Colon (tissue), 2 donors: ENCODE results near the gene GALNT16.
"Not testable (repeated sequence)": the region's sequence is repeated elsewhere in the genome, so short reads cannot be mapped to it uniquely, and the experiment has no call there.

Source experiments
- FAIRE-seq: peaks from 2 replicates; lab custom pipeline; 2012; peaks lifted over from hg19 to GRCh38; lab: Jason Lieb, UNC
- donor health status: control.
- donor health status: control.

GALNT16 gene

GRCh38 chr14:69260190-69260860 is 367 bp downstream of the GALNT16 start:
- FAIRE-seq: no peak

DNA sequence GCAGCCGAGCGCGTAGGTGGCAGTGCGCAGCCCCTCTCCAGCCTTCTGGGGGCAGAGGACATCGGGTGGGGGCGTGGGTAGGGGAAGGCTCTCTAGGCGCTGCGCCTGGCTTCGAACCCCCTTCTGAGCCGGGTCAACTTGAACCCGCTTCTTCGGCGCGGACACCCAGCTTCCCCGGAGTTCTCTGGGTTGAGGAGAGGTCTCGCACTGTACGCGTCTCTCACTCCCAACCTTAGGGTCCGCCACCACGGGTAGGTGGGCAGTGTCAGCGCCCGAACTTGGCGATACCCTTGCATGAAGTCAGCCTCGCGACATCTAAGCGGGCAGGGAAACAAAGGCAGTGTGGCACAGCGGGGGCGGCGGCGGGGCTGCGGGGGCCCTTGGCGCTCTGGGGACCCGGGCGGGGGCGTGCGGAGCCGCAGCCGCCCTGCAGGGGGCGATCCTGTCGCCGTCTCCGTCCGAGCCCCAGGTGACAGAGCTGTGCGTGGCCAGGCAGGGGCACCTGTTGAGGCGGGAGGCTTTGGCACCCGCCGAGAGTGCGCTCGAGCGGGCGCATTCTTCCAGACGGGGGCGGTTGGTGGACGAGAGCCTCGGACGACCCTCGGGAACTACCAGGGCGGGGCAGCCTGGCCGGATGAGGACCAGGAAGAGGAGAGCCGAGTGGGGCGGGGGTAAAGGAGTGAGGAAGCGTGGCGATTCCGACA is 1.1 kb downstream of the GALNT16 start:
- FAIRE-seq: no peak

DNA sequence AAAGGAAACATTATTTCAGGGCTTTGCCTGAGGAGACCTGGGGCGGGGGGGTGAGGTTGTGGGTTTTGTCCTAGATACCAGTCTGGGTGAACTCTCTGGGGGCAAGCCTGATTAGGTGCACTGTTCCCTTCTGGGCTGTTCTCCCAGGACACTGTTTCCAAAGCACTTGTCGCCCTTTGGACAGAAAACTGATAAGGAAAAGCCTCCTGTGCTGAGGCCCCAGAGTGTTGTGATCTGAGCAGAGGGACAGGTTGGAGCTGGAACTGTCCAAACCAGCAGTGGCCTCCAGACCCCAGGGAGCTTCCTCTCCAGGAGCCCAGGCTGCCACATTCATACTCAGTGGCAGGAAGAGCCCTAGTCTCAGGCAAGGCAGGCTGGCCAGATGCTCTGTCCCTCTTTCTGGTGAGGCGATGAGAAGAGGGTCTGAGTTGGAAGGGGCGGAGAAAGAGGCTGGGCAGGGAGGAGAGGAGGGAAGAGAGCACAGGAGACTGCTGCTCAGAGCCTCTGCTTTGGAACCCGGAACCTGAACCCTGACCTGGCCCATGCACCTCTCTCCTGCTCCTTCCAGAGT is 1.9 kb downstream of the GALNT16 start:
- no peak for FAIRE-seq

DNA sequence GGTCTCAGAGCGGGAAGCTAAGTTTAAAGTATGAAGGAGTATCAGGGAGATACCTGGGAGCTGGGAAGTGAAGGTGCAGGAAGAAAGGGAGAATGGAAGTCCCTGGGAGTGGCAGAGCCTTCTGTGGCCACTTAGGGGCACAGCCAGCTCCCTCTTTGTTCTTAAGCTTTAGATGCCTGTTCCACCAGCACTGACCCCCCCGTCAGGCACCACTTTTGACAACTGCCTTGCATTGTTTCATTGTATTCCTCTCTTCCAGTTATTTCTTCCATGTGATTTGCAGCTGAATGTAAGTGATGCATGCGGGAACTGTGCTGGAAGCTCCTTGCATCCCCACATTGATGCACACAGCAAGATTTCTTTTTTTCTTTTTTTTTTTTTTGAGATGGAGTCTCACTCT is 2.6 kb downstream of the GALNT16 start:
- no peak for FAIRE-seq

DNA sequence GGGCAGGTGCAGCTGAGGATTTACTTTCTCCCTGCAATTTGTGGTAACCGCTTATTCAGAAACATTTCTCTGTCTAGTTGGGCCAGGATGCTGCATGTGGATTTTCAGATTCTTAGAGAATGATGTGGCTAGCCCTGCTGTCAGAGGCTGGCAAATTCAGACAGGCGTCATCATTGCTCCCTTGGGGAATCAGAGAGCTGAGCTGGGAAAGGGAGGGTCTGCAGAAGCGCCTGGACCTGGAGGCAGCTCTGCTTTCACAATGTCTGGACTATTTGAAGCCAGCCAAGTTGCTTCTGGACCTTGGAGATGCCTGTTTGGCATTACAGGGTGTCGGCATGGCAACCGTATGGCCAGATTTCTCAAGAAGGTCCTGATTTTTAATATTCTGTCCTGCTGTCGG is 3.4 kb downstream of the GALNT16 start:
- FAIRE-seq: no peak

DNA sequence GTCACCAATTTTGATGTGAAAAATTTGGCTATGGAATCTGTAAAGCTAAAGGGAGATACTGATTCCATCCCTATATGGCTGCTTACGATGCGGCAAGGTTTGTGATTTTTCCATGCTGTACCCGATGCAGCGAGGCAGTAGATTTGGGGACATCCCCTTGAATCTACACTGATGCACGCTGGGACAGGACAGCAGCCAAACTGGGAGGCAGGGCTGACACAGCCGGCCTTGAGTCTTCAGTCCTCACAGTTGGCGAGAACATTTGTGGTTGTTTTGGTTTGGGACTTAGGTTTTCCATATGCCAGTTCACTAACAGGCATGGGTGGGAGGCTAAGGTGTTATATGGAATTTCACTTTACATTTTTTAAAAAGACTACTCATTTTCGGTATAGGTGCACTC is 3.8 kb downstream of the GALNT16 start:
- FAIRE-seq: no peak

GRCh38 chr14:69266572-69267345 is 6.8 kb downstream of the GALNT16 start:
- no peak for FAIRE-seq

DNA sequence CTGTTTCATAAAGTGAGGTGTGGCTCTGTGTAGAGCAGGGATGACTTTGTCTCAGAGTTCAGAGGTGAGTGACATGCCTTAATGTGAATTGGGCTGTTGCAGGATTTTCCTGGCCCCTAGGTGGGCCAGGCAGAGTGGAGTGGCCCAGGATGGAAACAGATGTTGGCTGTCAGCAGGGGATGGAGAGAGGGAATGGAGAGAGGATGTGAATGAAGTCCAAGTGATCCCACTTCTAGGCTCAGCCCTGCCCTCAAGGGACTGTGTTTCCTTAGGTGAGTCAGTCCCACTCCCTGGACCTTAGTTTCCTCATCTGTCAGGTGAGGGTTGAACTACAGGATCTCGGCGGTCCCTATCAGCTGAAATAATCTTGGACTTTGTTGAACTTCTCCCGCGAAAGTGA is 7.5 kb downstream of the GALNT16 start:
- FAIRE-seq: no peak

- FAIRE-seq: no peak
Measured at GRCh38 chr14:69268223-69268622, 8.3 kb downstream of the GALNT16 start.

GRCh38 chr14:69268763-69269162 is 8.8 kb downstream of the GALNT16 start:
- FAIRE-seq: no peak

GRCh38 chr14:69269381-69269780 is 9.4 kb downstream of the GALNT16 start:
- no peak for FAIRE-seq

DNA sequence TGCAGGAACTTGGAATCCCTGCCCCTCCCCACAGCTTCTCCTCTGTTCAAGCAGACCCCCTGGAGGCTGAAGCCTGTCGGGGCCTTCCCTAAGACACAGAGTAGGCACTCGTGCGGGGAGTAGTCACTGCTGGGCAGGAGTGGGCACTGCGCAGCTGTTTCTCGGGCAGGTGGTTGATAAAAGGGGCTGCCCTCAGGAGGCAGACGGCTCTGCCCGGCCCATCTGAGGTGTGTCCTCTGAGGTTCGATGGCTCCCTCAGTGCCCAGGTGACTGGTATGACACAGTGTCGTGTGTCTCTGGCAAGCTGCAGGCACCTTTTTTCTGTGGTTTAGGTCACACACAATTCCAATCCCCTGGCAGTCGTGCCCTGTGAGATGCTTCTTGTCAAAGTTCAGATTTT is 10.1 kb downstream of the GALNT16 start:
- no peak for FAIRE-seq

GRCh38 chr14:69270795-69271708 is 11.1 kb downstream of the GALNT16 start:
- no peak for FAIRE-seq

GRCh38 chr14:69274321-69274720 is 14.4 kb downstream of the GALNT16 start:
- no peak for FAIRE-seq

DNA sequence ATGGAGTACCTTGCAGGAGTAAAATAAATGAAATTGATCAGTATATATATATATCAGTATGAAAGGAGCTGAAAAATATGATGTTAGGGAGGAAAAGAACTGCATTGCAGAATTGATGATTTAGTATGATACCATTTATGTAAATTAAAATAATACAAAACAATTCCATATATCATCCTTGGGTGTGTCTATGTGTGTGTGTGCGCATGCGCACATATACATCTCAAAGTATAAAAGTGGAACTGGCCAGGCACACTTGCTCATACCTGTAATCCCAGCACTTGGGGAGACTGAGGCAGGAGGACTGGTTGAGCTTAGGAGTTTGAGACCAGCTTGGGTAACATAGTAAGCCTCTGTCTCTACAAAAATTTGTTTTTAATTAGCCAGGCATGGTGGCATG is 15.4 kb downstream of the GALNT16 start:
- FAIRE-seq: no peak

DNA sequence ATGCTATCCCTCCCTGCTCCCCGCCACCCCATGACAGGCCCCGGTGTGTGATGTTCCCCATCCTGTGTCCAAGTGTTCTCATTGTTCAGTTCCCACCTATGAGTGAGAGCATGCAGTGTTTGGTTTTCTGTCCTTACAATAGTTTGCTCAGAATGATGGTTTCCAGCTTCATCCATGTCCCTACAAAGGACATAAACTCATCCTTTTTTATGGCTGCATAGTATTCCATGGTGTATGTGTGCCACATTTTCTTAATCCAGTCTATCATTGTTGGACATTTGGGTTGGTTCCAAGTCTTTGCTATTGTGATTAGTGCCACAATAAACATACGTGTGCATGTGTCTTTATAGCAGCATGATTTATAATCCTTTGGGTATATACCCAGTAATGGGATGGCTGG is 17.4 kb downstream of the GALNT16 start:
- not testable (repeated sequence) for FAIRE-seq

GRCh38 chr14:69280746-69281291 is 20.9 kb downstream of the GALNT16 start:
- no peak for FAIRE-seq

DNA sequence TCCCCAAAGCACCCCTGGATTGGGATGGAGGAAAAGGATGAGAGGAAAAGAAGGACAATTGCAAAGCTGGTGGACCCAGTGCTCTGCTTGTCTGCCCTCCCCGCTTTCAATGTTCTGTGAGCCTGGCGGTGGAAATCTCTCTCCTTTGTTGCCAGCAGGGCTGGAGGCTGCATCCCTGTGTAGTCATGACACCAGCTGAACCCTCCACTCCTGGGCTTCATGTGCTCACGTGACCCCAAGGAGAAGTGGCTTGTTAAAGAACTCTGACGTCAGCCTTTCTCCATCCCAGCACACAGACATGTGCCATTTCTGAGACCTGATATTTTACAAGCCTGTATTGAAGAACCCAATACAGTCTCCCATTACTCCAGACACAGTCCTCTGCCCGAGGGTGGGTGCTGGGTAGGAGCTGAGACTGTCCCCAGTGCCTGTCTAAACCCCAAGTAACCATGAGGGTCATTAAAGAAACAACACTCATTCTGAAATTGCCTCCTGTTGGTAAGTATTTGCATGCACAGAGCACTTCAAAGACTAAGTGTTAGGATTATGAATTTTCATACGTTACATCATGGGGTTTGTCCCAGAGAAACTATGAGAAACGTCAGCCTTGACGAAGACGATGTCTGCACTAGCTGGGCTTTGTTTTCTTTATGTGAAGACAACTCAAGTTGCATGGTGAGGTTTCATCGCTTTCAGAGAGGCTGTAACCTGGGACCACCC is 21.7 kb downstream of the GALNT16 start:
- no peak for FAIRE-seq

- no peak for FAIRE-seq
Measured at GRCh38 chr14:69282448-69282847, 22.5 kb downstream of the GALNT16 start.

DNA sequence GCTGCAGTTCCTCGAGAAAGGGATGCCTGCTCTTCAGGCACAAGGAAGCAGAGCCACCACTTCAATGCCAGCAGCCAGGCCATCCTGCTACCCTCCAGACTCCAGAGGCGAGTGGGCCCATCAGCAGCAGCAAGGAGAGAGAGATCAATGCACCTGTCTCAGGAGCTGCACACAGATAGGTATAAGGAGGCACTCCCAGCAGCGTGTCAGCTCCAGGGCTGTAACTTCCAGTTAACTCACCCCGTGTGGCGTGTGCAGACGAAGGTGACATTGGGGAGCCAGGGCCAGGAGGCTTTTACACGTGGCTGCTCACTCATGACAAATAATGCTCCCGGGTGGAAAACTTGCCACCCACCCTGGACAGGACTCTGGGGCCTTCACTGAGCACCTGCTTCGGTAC is 24.2 kb downstream of the GALNT16 start:
- no peak for FAIRE-seq
